B cell (primary cell): ENCODE results near the gene GCC2. TPM values are rescaled to one million over a fixed set of nuclear protein-coding genes. Genes with fewer than 3 reads are reported as not detected.
"Not testable (repeated sequence)": the region's sequence is repeated elsewhere in the genome, so short reads cannot be mapped to it uniquely, and the experiment has no call there.

Source experiments
- ATAC-seq: fragments of 200-7000 bp; cut with Tn5 transposase; one replicate; pipeline ENCODE4 v1.10.0; 2021; ENCODE audit warnings: low read depth, mild to moderate bottlenecking, moderate number of reproducible peaks, moderate library complexity
- CTCF ChIA-PET: fragments of 350-600 bp; sonication (Branson Sonifier 250); formaldehyde crosslinking; loops from one replicate; lab custom pipeline; 2021; ENCODE audit warnings: antibody characterized with exemption, inconsistent platforms; lab: Charles Lee
- POLR2A ChIA-PET: fragments of 350-600 bp; sonication (Branson Sonifier 250); formaldehyde crosslinking; loops from one replicate; lab custom pipeline; 2021; ENCODE audit warnings: antibody characterized with exemption; lab: Charles Lee
- DNase-seq: peaks from one replicate; pipeline ENCODE4 v3.0.0; 2013
- H2AFZ ChIP-seq: 2 replicates; pipeline ENCODE4 v1.6.1; 2012; ENCODE audit warnings: mild to moderate bottlenecking, low read depth, low read length; ENCODE audit not compliant: insufficient read depth, poor library complexity, severe bottlenecking
- H3K27ac ChIP-seq, 2 donors: 1 replicate in 1 of 2; 2 replicates in 1 of 2; pipeline ENCODE4 v1.5.1; 2012 to 2013; ENCODE audit warnings: low read length in 2 of 2, mild to moderate bottlenecking in 2 of 2, moderate library complexity in 1 of 2
- H3K27me3 ChIP-seq, 4 experiments: fragments of 200-600 bp in 1 of 4; sonication (generic) in 1 of 4; replicated peaks in 1 of 4; 1 replicate in 2 of 4; 2 replicates in 2 of 4; pipeline versions ENCODE4 v1.6.1 to v1.7.0; 2013 to 2016; ENCODE audit warnings: low read length in 3 of 4, mild to moderate bottlenecking in 2 of 4, mixed read lengths in 1 of 4, moderate library complexity in 1 of 4; ENCODE audit not compliant: insufficient read depth in 4 of 4, control insufficient read depth in 3 of 4; ENCODE audit errors: control extremely low read depth in 1 of 4
- H3K36me3 ChIP-seq, 2 experiments: replicated peaks in 1 of 2; 1 replicate in 1 of 2; 2 replicates in 1 of 2; pipeline versions ENCODE4 v1.6.1 to v1.7.1; 2013; ENCODE audit warnings: low read length in 1 of 2; ENCODE audit not compliant: insufficient read depth in 2 of 2, control insufficient read depth in 1 of 2; ENCODE audit errors: control extremely low read depth in 1 of 2, extremely low read depth in 1 of 2
- H3K4me1 ChIP-seq, 2 donors: fragments of 200-600 bp in 1 of 2; sonication (generic) in 1 of 2; 1 replicate in 1 of 2; 2 replicates in 1 of 2; pipeline versions ENCODE4 v1.5.1 to v1.6.1; 2013 to 2017; ENCODE audit warnings: low read length in 2 of 2; ENCODE audit not compliant: control insufficient read depth in 2 of 2, insufficient read depth in 2 of 2
- H3K4me2 ChIP-seq: replicated peaks from 2 replicates; pipeline ENCODE3; 2012; ENCODE audit warnings: mild to moderate bottlenecking, low read depth, low read length; ENCODE audit not compliant: poor library complexity, severe bottlenecking
- H3K4me3 ChIP-seq, 5 experiments: fragments of 200-600 bp in 1 of 5; sonication (generic) in 1 of 5; 1 replicate in 3 of 5; 2 replicates in 2 of 5; pipeline versions ENCODE4 v1.5.1 to v1.7.0; 2011 to 2016; ENCODE audit warnings: low read length in 4 of 5, mild to moderate bottlenecking in 4 of 5, low read depth in 2 of 5, control low read depth in 1 of 5, moderate library complexity in 1 of 5; ENCODE audit not compliant: insufficient read depth in 1 of 5; ENCODE audit errors: control extremely low read depth in 1 of 5, extremely low read depth in 1 of 5
- H3K79me2 ChIP-seq: fragments of 200-600 bp; sonication (generic); one replicate; pipeline ENCODE4 v1.6.0; 2016; ENCODE audit warnings: low read length; ENCODE audit not compliant: control insufficient read depth, insufficient read depth
- H3K9ac ChIP-seq: fragments of 200-600 bp; sonication (generic); 2 replicates; pipeline ENCODE4 v1.6.1; 2017; ENCODE audit warnings: mild to moderate bottlenecking, low read length, moderate library complexity
- H3K9me3 ChIP-seq, 3 donors: one replicate each; pipeline versions ENCODE4 v1.6.1 to v1.7.1; 2013; ENCODE audit warnings: low read length in 2 of 3; ENCODE audit not compliant: control insufficient read depth in 2 of 3, insufficient read depth in 1 of 3; ENCODE audit errors: control extremely low read depth in 1 of 3
- H4K20me1 ChIP-seq: 2 replicates; pipeline ENCODE4 v1.6.0; 2012; ENCODE audit warnings: mild to moderate bottlenecking, low read length; ENCODE audit not compliant: insufficient read depth, control insufficient read depth, poor library complexity, severe bottlenecking
- H3K27ac Mint-ChIP-seq: one replicate; pipeline ENCODE4 v1.8.0; 2021; ENCODE audit warnings: mixed read lengths
- H3K27me3 Mint-ChIP-seq: one replicate; pipeline ENCODE4 v1.8.0; 2021; ENCODE audit warnings: mixed read lengths
- H3K4me1 Mint-ChIP-seq: one replicate; pipeline ENCODE4 v1.8.0; 2021; ENCODE audit warnings: mixed read lengths
- H3K4me3 Mint-ChIP-seq: one replicate; pipeline ENCODE4 v1.8.0; 2021; ENCODE audit warnings: mixed read lengths
- H3K9me3 Mint-ChIP-seq: one replicate; pipeline ENCODE4 v1.8.0; 2022; ENCODE audit warnings: mixed read lengths; ENCODE audit not compliant: insufficient read depth
- EZH2 ChIP-seq: IDR thresholded peaks from 2 replicates; pipeline ENCODE4 v1.6.1; 2012; ENCODE audit warnings: borderline replicate concordance, low read depth, mild to moderate bottlenecking, moderate library complexity, low read length; ENCODE audit not compliant: insufficient read depth, poor library complexity, severe bottlenecking
- WGBS: methylation state at CpG from one replicate; pipeline ENCODE4 v1.1.5; 2013; ENCODE audit warnings: missing lambda C conversion rate; ENCODE audit not compliant: insufficient coverage; 5-methylcytosine and 5-hydroxymethylcytosine counted together
- intact Hi-C: fragments of 100-400 bp; cut with micrococcal nuclease; formaldehyde crosslinking; loops from one replicate; pipeline ENCODE4 v1.10.0; 2022
- polyA plus RNA-seq: library from polyadenylated mRNA; depleted of rRNA; stranded (reverse); fragments of >200 nt; gene quantifications from 2 replicates; pipeline ENCODE4 v1.2.3, GENCODE V29; 2012
- total RNA-seq, 2 donors: library from RNA; stranded (reverse); fragments of 120-200 nt in 1 of 2; gene quantifications; 1 replicate in 1 of 2; 2 replicates in 1 of 2; pipeline versions ENCODE4 v1.2.3 to v1.2.4, GENCODE V29; 2013 to 2022
- TF ChIP-seq, protein P1 (sequence below): fragments of 200-600 bp; IDR thresholded peaks from one replicate; pipeline ENCODE4 v1.8.0; 2022; ENCODE audit warnings: antibody characterized with exemption, mild to moderate bottlenecking

Gene GCC2
- total and polyA plus RNA-seq, 2 donors (not counting 1 experiment from before 2014, with no cell fraction given), result 12.3 to 87.9 TPM

- CTCF ChIA-PET, result no interaction called here
- H3K27ac Mint-ChIP-seq, result no peak overlapping the region
- peaks cover 17 to 53% of the 10 kb centered on the region in 2 experiments for H3K36me3 ChIP-seq
- no peak overlapping the region for H3K4me3 Mint-ChIP-seq
- no peak for DNase-seq
- H3K4me1 Mint-ChIP-seq, result no peaks in the 10 kb centered on the region
- H3K27ac ChIP-seq, result no peak overlapping the region
- H3K4me2 ChIP-seq, result no peak overlapping the region
- no peaks in the 10 kb centered on the region for H3K79me2 ChIP-seq
- POLR2A ChIA-PET, result no interaction called here
- no peak overlapping the region for H3K4me3 ChIP-seq
- H3K27me3 ChIP-seq, result no peaks in the 10 kb centered on the region
- H3K9me3 Mint-ChIP-seq, result no peaks in the 10 kb centered on the region
- TF ChIP-seq, protein P1, sequence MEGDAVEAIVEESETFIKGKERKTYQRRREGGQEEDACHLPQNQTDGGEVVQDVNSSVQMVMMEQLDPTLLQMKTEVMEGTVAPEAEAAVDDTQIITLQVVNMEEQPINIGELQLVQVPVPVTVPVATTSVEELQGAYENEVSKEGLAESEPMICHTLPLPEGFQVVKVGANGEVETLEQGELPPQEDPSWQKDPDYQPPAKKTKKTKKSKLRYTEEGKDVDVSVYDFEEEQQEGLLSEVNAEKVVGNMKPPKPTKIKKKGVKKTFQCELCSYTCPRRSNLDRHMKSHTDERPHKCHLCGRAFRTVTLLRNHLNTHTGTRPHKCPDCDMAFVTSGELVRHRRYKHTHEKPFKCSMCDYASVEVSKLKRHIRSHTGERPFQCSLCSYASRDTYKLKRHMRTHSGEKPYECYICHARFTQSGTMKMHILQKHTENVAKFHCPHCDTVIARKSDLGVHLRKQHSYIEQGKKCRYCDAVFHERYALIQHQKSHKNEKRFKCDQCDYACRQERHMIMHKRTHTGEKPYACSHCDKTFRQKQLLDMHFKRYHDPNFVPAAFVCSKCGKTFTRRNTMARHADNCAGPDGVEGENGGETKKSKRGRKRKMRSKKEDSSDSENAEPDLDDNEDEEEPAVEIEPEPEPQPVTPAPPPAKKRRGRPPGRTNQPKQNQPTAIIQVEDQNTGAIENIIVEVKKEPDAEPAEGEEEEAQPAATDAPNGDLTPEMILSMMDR, result no peak
- no peak for TF ChIP-seq EZH2
- no peak overlapping the region for H3K9ac ChIP-seq
- H2AFZ ChIP-seq, result no peak overlapping the region
- no peaks in the 10 kb centered on the region for H3K27me3 Mint-ChIP-seq
- no peaks in the 10 kb centered on the region for H3K4me1 ChIP-seq
- no peak for ATAC-seq
- intact Hi-C loops, result no loop called here
- no peaks in the 10 kb centered on the region for H3K9me3 ChIP-seq
- no peaks in the 10 kb centered on the region for H4K20me1 ChIP-seq
Observed at GRCh38 chr2:108491848-108492247, 42.8 kb downstream of the GCC2 start.

- H3K4me1 Mint-ChIP-seq, result no peaks in the 10 kb centered on the region
- no peaks in the 10 kb centered on the region for H3K27me3 Mint-ChIP-seq
- intact Hi-C loops, result no loop called here
- no peaks in the 10 kb centered on the region for H3K79me2 ChIP-seq
- CTCF ChIA-PET, result no interaction called here
- POLR2A ChIA-PET, result no interaction called here
- no peaks in the 10 kb centered on the region for H4K20me1 ChIP-seq
- H3K36me3 ChIP-seq, result peaks cover 17 to 48% of the 10 kb centered on the region in 2 experiments
- ATAC-seq (no peak), DNase-seq (no peak)
- no peak overlapping the region for H2AFZ ChIP-seq
- no peak overlapping the region for H3K27ac Mint-ChIP-seq
- H3K4me3 Mint-ChIP-seq, result no peak overlapping the region
- no peaks in the 10 kb centered on the region for H3K27me3 ChIP-seq
- TF ChIP-seq EZH2, result no peak
- TF ChIP-seq, protein P1, result no peak
- H3K27ac ChIP-seq, result no peak overlapping the region
- H3K9me3 Mint-ChIP-seq, result no peaks in the 10 kb centered on the region
- H3K9me3 ChIP-seq, result no peaks in the 10 kb centered on the region
- WGBS, result 93% methylated on average over 3 of the region's 4 CpGs
- H3K4me2 ChIP-seq, result no peak overlapping the region
- no peak overlapping the region for H3K4me3 ChIP-seq
- no peaks in the 10 kb centered on the region for H3K4me1 ChIP-seq
- no peak overlapping the region for H3K9ac ChIP-seq
Observed at GRCh38 chr2:108492364-108492763, 43.4 kb downstream of the GCC2 start.

GRCh38 chr2:108496167-108496566, 47.2 kb downstream of the GCC2 start:
- H3K4me1 ChIP-seq, ATAC-seq, POLR2A ChIA-PET, H3K27me3 Mint-ChIP-seq, H3K79me2 ChIP-seq, H3K9ac ChIP-seq, H3K9me3 ChIP-seq, H4K20me1 ChIP-seq, DNase-seq, H3K4me3 ChIP-seq, H3K9me3 Mint-ChIP-seq, H3K27ac ChIP-seq, H3K27ac Mint-ChIP-seq, H2AFZ ChIP-seq, H3K4me2 ChIP-seq, H3K4me1 Mint-ChIP-seq, CTCF ChIA-PET, H3K4me3 Mint-ChIP-seq, intact Hi-C loops, H3K27me3 ChIP-seq: not testable (repeated sequence)
- no CpG with 5 or more reads among the region's 3 CpGs for WGBS
- H3K36me3 ChIP-seq, result peaks cover 8 to 32% of the 10 kb centered on the region in 2 experiments
